Esophagus muscularis mucosa (tissue), 4 donors: Measurements from ENCODE around the gene SLC4A3.

ENCODE experiments used
- CTCF ChIP-seq, 3 experiments: fragments of 200-600 bp in 2 of 3; fragments of 450-650 bp in 1 of 3; sonication (generic) in 2 of 3; IDR thresholded peaks; one replicate each; pipeline ENCODE4 v1.5.1; 2017 to 2019; ENCODE audit warnings: antibody characterized with exemption in 3 of 3, mild to moderate bottlenecking in 2 of 3, moderate library complexity in 1 of 3
- EP300 ChIP-seq: sonication (generic); formaldehyde crosslinking; IDR thresholded peaks from one replicate; pipeline ENCODE4 v1.6.1; 2017; ENCODE audit warnings: antibody characterized with exemption
- POLR2A ChIP-seq: fragments of 450-650 bp; IDR thresholded peaks from one replicate; pipeline ENCODE4 v1.6.1; 2017; ENCODE audit warnings: antibody characterized with exemption, moderate library complexity, mild to moderate bottlenecking, low read depth

- TF ChIP-seq CTCF (IDR thresholded peaks at IDR 0.05) (no peak), POLR2A (no peak), EP300 (no peak)
These were observed 7.7 kb downstream of the SLC4A3 start for GRCh38 chr2:219634951-219635751.
